GM18520 (cell line): Measurements from ENCODE around the gene CEP70.
"Not testable (repeated sequence)": the region's sequence is repeated elsewhere in the genome, so short reads cannot be mapped to it uniquely, and the experiment has no call there.

Experiments
- ATAC-seq: cut with Tn5 transposase; IDR thresholded peaks from one replicate; pipeline ENCODE4 v1.9.1; 2021; ENCODE audit not compliant: unreplicated experiment

The CEP70 gene

DNA sequence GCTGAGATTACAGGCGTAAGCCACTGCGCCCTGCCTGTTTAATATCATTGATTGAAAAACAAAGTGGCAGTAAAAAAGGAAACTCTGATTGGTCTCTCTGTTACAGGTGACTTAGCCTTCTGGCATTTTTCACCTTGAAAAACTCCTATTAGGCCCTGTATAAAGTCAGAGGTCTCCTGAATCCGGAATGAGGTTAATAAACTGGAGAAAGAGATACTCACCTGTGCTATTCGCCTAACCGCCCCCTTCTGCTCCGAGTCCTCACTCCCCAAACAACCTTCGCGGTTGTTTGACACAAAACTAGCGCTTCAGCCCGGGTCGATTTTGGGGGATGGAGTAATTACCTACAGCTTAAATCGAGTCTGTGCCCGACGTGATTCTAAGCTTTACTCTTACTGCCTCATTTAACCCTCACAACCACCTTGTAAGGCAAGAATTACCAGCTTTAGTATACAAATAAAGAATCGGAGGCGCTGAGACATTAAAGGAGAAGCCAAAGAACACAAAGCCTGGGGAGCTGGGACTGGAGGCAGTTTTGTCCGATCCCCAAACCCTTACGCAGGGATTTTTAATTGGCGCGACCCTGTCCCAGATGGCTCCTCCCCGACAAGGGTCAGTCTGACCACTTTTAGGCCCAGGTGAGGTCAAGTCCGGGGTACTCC lies 441 bp downstream of the CEP70 start:
- ATAC-seq, result no peak

GRCh38 chr3:138591392-138591791 lies 2.7 kb downstream of the CEP70 start:
- no peak for ATAC-seq

- ATAC-seq, result no peak
Measured at GRCh38 chr3:138588445-138588844, 5.6 kb downstream of the CEP70 start.

GRCh38 chr3:138587374-138587773 lies 6.7 kb downstream of the CEP70 start:
- no peak for ATAC-seq

DNA sequence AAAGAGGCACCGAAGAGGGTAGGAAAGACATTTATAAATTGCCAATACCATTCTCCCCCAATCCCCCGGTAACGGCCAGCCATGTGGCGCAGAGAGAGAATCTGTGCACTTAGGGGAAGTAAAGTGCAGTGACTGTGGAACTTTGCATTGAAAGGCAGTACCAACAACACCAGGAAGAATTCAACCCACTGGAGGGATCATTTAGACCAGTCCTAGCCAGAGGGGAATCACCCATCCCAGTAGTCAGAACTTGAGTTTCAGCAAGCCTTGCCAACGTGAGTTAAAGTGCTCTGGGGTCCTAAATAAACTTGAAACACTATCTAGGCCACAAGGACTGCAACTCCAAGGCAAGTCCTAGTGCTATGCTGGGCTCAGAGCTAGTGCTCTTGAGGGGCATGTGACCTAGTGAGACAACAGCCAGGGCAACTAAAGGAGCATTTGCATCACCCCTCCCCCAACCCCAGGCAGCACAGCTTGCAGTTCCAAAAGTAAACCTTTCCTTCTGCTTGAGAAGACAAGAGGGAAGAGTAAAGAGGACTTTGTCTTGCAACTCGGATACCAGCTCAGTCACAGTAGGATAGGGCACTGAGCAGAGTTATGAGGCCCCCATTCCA lies 15.0 kb downstream of the CEP70 start:
- ATAC-seq, result no peak

GRCh38 chr3:138578141-138578540 lies 15.9 kb downstream of the CEP70 start:
- ATAC-seq, result no peak

DNA sequence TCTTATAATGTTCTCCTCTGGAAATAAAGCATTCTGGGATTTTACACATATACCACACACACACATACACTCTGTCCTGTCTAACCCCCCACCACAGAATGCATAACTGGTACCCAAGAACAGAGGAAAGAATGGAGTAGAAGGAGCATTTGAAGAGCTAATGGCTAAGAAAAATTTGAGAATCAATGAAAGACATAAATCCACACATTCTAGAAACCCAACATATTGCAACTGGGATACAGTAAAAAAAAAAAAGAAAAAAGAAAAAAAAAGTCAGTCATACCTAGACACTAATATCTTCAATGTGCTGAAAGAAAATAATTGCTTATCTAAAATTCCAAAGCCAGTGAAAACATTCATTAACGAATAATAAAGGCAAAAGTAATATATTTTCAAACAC lies 20.9 kb downstream of the CEP70 start:
- ATAC-seq, result no peak

GRCh38 chr3:138569624-138570023 lies 24.4 kb downstream of the CEP70 start:
- ATAC-seq, result not testable (repeated sequence)

- no peak for ATAC-seq
Measured at GRCh38 chr3:138569090-138569489, 25.0 kb downstream of the CEP70 start.

GRCh38 chr3:138567403-138567802 lies 26.7 kb downstream of the CEP70 start:
- ATAC-seq, result no peak

- not testable (repeated sequence) for ATAC-seq
Measured at GRCh38 chr3:138566293-138566692, 27.8 kb downstream of the CEP70 start.

DNA sequence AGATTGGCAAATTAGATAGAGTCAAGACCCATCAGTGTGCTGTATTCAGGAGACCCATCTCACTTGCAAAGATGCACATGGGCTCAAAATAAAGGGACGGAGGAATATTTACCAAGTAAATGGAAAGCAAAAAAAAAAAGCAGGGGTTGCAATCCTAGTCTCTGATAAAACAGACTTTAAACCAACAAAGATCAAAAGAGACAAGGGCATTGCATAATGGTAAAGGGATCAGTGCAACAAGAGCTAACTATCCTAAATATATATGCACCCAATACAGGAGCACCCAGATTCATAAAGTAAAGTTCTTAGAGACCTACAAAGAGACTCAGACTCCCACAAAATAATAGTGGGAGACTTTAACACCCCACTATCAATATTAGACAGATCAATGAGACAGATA lies 31.2 kb downstream of the CEP70 start:
- ATAC-seq, result not testable (repeated sequence)

DNA sequence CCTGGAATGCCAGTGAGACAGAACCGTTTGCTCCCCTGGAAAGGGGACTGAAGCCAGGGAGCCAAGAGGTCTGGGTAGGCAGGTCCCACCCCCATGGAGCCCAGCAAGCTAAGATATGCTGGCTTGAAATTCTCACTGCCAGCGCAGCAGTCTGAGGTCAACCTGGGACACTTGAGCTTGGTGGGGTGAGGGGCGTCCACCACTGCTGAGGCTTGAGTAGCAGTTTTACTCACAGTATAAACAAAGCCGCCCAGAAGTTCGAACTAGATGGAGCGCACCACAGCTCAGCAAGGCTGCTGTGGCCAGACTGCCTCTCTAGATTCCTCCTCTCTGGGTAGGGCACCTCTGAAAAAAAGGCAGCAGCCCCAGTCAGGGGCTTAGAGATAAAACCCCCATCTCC lies 33.6 kb downstream of the CEP70 start:
- ATAC-seq, result no peak

DNA sequence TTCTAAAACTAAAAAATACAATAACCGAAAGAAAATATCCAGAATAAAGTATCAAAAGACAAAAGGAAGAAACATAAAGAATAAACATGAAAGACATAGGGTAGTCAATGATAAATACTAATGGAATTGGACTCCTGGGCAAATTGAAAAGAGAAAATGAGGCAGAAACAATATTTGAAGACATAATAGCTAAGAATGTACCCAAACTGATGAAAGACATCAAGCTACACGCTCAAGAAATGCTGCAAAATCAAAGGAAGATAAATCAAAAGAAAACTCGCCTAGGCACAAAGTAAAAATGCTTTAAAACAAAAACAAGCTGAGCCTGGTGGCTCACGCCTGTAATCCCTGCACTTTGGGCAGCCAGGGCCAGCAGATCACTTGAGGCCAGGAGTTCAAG lies 34.9 kb downstream of the CEP70 start:
- ATAC-seq, result no peak

DNA sequence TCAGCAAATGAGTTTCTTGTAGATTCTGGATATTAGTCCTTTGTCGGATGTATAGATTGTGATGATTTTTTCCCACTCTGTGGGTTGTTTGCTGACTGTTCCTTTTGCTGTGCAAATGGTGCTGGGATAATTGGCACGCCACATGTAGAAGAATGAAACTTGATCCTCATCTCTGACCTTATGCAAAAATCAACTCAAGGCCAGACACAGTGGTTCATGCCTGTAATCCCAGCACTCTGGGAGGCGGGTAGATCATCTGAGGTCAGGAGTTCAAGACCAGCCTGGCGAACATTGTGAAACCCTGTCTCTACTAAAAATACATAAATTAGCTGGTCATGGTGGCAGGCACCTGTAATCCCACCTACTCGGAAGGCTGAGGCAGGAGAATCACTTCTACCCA lies 39.3 kb downstream of the CEP70 start:
- ATAC-seq, result not testable (repeated sequence)

- not testable (repeated sequence) for ATAC-seq
Measured at GRCh38 chr3:138550958-138551357, 43.1 kb downstream of the CEP70 start.

DNA sequence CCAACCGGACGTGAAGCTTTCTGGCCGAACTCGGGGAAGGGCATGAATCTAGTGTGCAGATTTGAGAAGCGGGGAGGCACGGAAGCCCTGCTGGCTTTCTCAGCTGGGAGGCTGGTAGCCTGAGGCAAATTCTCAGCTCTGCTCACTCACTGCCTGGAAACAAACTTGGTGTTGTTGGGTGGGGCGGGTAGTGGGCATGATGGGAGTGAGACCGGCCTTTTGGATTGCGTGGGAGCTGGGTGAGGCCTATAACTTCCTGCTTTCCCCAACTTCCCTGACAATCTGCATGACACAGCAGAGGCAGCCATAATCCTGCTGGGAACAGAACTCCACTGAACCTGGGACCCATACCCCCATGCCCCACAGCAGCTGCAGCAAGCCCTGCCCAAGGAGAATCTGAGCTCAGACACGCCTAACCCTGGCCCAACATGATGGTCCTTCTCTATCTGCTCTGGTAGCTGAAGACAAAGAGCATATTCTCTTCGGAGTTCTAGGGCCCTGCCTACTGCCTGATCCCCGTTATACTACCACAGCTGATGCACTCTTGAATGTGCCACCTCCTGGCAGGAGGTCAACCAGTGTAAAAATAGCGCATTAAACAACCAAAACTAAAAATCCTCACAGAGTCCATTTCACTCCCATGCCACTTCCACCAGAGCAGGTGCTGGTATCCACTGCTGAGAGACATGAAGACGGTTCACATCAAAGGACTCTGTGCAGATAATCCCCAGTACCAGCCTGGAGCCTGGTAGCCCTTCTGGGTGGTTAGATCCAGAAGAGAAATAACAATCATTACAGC lies 44.7 kb downstream of the CEP70 start:
- ATAC-seq, result no peak

DNA sequence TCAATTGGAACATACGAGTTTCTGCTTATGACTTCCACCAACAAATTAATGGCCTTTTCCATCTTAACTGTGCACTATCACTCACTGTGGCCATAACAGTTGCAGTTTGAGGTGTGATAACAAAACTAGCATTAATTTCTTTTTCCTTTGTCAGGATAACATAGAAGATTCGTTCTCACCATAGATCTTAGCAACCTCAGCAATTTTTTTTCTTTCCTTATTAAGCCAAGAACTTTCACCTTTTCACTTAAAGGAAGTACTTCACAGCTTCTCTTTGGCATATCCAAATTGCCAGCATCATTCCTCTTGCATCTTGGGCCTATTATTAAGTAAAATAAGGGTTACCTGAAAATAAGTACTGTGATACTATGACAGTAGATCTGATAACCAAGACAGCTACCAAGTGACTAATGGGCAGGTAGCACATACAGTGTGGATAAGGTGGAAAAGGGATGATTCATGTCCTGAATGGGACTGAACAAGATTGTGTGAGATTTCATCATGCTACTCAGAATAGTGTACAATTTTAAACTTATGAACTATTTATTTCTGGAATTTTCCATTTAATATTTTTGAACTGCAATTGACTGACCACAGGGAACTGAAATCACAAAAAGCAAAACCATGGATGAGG lies 46.6 kb downstream of the CEP70 start:
- ATAC-seq, result no peak

GRCh38 chr3:138544546-138544945 lies 49.5 kb downstream of the CEP70 start:
- ATAC-seq, result no peak

DNA sequence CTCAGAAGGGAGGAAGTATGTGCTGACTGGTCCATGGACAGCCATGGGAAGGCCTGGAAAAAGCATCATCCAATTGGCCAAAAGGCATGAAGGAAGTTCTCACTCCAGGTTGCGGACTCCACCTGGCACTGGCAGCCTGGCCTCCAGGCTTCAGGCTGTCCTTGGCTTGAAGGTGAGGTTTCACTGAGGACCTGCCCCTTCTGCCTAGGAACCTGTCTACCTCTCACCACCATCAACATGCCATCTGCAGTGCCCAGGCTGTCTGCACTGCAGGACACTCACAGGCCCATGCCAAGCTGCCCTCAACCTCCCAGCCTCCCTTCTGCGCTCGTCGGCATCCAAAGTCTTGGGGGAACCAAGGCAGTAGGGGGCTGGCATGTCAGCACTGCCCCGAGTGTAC lies 51.1 kb downstream of the CEP70 start:
- no peak for ATAC-seq

DNA sequence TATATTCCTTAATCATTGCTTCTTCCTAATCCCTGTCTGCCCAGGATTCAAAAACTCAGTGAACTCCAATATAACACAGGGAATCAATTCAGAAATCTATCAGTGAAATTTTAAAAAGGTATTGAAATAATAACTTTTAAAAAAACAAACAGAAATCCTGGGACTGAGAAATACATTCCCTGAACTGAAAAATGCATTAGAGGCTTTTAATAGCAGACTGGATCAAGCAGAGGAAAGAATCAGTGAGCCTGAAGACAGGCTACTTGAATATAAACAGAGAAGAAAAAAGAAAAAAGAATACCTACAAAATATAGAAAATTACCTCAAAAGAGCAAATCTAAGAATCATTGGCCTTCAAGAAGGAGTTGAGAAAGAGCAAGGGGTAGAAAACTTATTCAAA lies 54.7 kb downstream of the CEP70 start:
- ATAC-seq, result no peak

DNA sequence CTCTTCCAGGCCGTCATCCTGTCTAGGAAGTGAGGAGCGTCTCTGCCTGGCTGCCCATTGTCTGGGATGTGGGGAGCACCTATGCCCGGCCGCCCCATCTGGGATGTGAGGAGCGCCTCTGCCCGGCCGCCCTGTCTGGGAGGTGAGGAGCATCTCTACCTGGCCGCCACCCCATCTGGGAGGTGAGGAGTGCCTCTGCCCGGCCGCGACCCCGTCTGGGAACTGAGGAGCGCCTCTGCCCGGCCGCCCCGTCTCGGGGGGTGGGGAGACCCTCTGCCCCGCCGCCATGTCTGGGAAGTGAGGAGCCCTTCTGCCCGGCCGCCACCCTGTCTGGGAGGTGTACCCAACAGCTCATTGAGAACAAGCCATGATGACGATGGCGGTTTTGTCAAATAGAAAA lies 72.6 kb downstream of the CEP70 start:
- ATAC-seq, result not testable (repeated sequence)
